ENCODE results near the gene ZNF827.

The ZNF827 gene

GRCh38 chr4:145796346-145796745 is 142.3 kb downstream of the ZNF827 start:
- DNase-seq (ENCODE audit: low spot score): no peak

- no peak for DNase-seq (ENCODE audit: low spot score)
These were observed 143.1 kb downstream of the ZNF827 start for GRCh38 chr4:145795521-145795920.

GRCh38 chr4:145792429-145792828 is 146.2 kb downstream of the ZNF827 start:
- no peak for DNase-seq (ENCODE audit: low spot score)

DNA sequence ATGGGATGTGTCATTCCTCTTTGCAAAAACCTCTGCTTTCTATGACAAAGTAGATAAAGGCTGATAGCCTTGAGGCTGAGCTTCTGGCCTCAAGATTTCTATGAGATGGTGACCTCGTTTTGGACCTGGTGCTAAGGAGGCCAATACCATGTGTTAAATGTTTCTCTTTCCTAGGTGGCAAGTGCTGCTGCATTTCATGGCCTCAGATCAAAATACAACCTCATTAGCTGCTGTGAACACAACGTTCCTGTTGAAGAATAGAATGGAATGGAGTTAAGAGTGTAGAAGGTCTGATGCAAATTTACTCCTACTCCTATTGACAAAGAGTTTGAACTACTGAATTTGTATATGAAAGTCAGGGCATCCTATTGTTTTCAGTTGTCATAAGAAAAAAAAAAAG is 146.6 kb downstream of the ZNF827 start:
- no peak for DNase-seq (ENCODE audit: low spot score)

- DNase-seq (ENCODE audit: low spot score): no peak
These were observed 149.9 kb downstream of the ZNF827 start for GRCh38 chr4:145788755-145789154.

- no peak for DNase-seq (ENCODE audit: low spot score)
These were observed 151.8 kb downstream of the ZNF827 start for GRCh38 chr4:145786830-145787229.

DNA sequence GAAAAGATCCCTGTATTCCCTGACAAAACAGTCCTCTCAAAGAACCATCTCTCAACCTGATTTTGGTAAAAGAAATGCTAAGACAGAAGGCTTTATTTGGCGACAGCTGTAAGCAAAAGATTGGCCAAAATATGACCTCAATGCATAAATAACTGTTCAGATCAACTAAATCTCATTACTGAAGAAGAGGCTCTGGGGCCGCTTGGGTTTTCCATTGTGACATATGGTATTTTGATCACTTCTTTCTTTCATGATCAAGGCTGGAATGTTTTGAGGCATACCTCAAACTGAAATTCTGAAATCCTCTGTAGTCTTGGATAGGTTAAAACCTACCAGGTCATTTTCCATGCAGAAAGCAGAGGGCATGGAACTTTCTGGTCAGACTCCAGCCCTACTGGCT is 152.4 kb downstream of the ZNF827 start:
- DNase-seq (ENCODE audit: low spot score): no peak

- DNase-seq (ENCODE audit: low spot score): no peak
These were observed 153.1 kb downstream of the ZNF827 start for GRCh38 chr4:145785391-145786008.

GRCh38 chr4:145784036-145784435 is 154.6 kb downstream of the ZNF827 start:
- no peak for DNase-seq (ENCODE audit: low spot score)

DNA sequence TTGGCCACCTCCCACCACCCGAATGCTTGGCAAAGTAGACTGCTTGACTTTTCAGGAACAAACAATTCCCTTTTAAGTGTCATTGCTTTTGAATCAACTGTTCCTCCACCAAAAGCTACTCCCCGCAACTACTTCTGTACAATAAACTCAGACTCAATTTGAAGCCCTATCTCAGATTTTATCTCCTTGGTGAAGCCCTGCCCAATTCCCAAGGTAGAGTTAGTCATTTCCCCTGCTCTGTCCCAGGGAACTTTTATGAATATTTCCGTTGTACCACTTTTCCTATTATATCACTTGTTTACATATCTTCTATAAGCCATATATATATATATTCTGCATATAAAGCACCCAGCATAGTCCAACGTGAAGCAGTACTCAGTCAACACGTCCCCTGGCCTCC is 155.9 kb downstream of the ZNF827 start:
- no peak for DNase-seq (ENCODE audit: low spot score)

DNA sequence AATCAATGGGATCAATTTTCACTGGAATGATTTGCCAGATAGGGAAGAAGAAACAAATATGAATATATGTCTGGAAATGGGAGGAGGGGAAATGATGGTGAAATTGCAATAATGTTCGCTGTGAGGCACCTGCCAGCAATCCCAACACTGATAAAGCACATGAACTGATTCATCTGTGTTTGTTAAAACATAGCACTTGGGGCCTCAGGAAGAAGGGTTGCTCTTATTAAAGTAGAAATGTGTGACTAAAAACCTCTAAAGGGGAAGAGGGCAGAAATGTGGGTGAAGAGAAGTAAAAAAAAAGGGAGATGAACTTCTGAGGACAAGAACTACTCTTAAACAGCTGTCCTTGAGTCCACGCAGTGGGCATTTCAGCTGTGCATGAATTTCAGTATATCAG is 157.3 kb downstream of the ZNF827 start:
- DNase-seq (ENCODE audit: low spot score): no peak

DNA sequence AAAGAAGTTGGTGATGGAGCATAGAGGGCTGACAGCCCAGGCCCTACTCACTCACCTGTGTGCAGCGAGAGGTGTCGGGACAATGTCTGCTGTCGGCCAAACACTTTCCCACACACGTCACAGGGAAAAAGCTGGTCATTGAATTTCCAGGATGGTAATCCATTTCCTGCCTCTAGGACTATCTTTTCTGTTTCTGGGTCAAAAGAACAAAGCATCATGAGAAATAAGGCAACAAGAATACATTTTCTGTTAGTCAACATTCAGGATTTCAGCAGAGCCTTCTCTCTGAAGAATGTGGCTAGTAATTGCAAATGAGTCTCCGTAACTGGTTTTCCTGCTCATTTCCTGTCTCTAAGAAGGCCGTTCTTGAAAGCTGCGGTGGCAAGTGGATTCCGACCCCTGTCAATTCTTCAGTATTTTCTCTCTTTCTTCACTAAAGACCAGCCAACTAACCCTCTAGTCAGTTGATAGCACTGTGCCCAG is 159.3 kb downstream of the ZNF827 start:
- DNase-seq (ENCODE audit: low spot score): no peak

- DNase-seq (ENCODE audit: low spot score): no peak
These were observed 162.4 kb downstream of the ZNF827 start for GRCh38 chr4:145776208-145776607.

GRCh38 chr4:145775406-145775805 is 163.2 kb downstream of the ZNF827 start:
- no peak for DNase-seq (ENCODE audit: low spot score)

DNA sequence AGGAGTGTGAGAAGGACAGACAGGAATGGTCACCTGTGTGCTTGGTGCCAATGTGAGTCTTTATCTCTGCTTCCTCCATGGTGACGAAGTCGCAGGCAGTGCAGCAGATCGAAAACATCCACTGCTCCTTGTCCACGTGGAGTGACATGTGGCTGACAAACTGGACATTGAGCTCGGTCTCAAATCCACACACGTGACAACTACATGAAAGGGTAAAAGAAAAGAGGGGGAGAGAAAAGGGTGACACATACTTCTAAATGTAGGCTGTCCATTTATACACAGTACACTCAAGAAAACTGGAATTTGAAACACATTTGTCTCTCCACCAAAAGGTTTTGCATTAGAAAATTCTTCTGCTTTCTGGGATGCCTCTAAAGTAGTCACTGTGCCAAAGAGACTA is 164.2 kb downstream of the ZNF827 start:
- DNase-seq (ENCODE audit: low spot score): no peak

- DNase-seq (ENCODE audit: low spot score): no peak
These were observed 164.9 kb downstream of the ZNF827 start for GRCh38 chr4:145773581-145774234.

DNA sequence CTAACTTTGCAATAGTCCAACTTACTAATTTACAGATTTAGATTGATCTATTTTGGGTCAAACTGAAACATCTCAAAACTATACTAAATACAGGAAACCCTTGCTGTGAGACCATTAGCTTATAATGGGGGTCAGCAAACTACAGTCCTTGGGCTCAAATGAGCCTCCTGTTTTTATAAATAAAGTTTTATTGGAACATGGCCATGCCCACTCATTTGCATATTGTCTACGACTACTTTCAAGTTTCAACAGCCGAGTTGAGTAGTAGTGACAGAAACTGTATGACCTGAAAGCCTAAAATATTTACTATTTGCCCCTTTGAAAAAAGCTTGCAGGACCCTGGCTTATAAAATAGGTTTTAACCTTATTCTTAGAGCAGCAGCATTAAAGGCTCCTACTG is 166.3 kb downstream of the ZNF827 start:
- no peak for DNase-seq (ENCODE audit: low spot score)

DNA sequence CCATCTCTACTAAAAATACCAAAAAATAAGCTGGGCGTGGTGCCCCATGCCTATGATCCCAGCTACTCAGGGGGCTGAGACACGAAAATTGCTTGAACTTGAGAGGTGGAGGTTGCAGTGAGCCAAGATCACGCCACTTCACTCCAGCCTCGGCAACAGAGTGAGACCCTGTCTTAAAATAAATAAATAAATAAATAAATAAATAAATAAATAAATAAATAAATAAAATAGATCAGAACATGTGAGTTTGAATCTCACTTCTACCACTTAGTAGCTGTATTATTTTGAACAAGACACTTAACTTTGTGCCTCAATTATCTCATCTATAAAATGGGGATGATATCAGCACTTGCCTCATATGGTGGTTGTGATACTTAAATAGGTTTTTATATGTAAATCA is 168.5 kb downstream of the ZNF827 start:
- no peak for DNase-seq (ENCODE audit: low spot score)

GRCh38 chr4:145769450-145770037 is 169.1 kb downstream of the ZNF827 start:
- no peak for DNase-seq (ENCODE audit: low spot score)

GRCh38 chr4:145766273-145766672 is 172.3 kb downstream of the ZNF827 start:
- no peak for DNase-seq (ENCODE audit: low spot score)

- DNase-seq (ENCODE audit: low spot score): no peak
These were observed 175.2 kb downstream of the ZNF827 start for GRCh38 chr4:145763399-145763798.

- no peak for DNase-seq (ENCODE audit: low spot score)
These were observed 175.9 kb downstream of the ZNF827 start for GRCh38 chr4:145762719-145763118.
